ENCODE measurements around the gene TERT.

TERT gene

GRCh38 chr5:1246711-1247431 lies 48.0 kb downstream of the TERT start (continued):
- no peak for TF ChIP-seq ZNF677 (tag by site-specific recombination; IDR thresholded peaks at IDR 0.05)
- TF ChIP-seq ZNF404 (tag by site-specific recombination; IDR thresholded peaks at IDR 0.05): no peak
- no peak for TF ChIP-seq ZNF513 (tag by site-specific recombination; IDR thresholded peaks at IDR 0.05)
- no peak for TF ChIP-seq KLF7 (tag by site-specific recombination; IDR thresholded peaks at IDR 0.05; ENCODE audit: borderline replicate concordance)
- TF ChIP-seq, protein P1, sequence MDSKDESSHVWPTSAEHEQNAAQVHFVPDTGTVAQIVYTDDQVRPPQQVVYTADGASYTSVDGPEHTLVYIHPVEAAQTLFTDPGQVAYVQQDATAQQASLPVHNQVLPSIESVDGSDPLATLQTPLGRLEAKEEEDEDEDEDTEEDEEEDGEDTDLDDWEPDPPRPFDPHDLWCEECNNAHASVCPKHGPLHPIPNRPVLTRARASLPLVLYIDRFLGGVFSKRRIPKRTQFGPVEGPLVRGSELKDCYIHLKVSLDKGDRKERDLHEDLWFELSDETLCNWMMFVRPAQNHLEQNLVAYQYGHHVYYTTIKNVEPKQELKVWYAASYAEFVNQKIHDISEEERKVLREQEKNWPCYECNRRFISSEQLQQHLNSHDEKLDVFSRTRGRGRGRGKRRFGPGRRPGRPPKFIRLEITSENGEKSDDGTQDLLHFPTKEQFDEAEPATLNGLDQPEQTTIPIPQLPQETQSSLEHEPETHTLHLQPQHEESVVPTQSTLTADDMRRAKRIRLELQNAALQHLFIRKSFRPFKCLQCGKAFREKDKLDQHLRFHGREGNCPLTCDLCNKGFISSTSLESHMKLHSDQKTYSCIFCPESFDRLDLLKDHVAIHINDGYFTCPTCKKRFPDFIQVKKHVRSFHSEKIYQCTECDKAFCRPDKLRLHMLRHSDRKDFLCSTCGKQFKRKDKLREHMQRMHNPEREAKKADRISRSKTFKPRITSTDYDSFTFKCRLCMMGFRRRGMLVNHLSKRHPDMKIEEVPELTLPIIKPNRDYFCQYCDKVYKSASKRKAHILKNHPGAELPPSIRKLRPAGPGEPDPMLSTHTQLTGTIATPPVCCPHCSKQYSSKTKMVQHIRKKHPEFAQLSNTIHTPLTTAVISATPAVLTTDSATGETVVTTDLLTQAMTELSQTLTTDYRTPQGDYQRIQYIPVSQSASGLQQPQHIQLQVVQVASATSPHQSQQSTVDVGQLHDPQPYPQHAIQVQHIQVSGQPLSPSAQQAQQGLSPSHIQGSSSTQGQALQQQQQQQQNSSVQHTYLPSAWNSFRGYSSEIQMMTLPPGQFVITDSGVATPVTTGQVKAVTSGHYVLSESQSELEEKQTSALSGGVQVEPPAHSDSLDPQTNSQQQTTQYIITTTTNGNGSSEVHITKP (tag by site-specific recombination; IDR thresholded peaks at IDR 0.05): 0 out of 2 replicates have a peak, but pooled peaks have one; percentile 20
- TF ChIP-seq ZNF549 (tag by site-specific recombination; IDR thresholded peaks at IDR 0.05): no peak
- no peak for TF ChIP-seq ZNF529 (tag by site-specific recombination; IDR thresholded peaks at IDR 0.05; ENCODE audit: insufficient replicate concordance)
- no peak for TF ChIP-seq ZNF16 (tag by site-specific recombination; IDR thresholded peaks at IDR 0.05; ENCODE audit: low read depth)
- no peak for TF ChIP-seq ZNF202 (tag by site-specific recombination; IDR thresholded peaks at IDR 0.05; ENCODE audit: borderline replicate concordance)
- TF ChIP-seq WT1 (tag by site-specific recombination; IDR thresholded peaks at IDR 0.05): no peak
- TF ChIP-seq OSR2 (tag by site-specific recombination; IDR thresholded peaks at IDR 0.05): no peak
- peak; percentile 82 for TF ChIP-seq ZBTB48 (tag by site-specific recombination; IDR thresholded peaks at IDR 0.05)
- TF ChIP-seq ZBTB26 (tag by site-specific recombination; optimal IDR thresholded peaks at IDR 0.05): peak; percentile 46
- TF ChIP-seq TSHZ1 (tag by site-specific recombination; IDR thresholded peaks at IDR 0.05; ENCODE audit: borderline replicate concordance): no peak
- TF ChIP-seq ZNF555 (tag by site-specific recombination; conservative IDR thresholded peaks at IDR 0.05): no peak
- TF ChIP-seq ZNF544 (tag by site-specific recombination; IDR thresholded peaks at IDR 0.05): no peak
- TF ChIP-seq ZNF596 (tag by site-specific recombination; IDR thresholded peaks at IDR 0.05): no peak
- no peak for TF ChIP-seq ZNF391 (tag by site-specific recombination; IDR thresholded peaks at IDR 0.05; ENCODE audit: borderline replicate concordance, low read depth)
- TF ChIP-seq ZNF132 (tag by site-specific recombination; IDR thresholded peaks at IDR 0.05; ENCODE audit: borderline replicate concordance): no peak
- TF ChIP-seq, protein P2, sequence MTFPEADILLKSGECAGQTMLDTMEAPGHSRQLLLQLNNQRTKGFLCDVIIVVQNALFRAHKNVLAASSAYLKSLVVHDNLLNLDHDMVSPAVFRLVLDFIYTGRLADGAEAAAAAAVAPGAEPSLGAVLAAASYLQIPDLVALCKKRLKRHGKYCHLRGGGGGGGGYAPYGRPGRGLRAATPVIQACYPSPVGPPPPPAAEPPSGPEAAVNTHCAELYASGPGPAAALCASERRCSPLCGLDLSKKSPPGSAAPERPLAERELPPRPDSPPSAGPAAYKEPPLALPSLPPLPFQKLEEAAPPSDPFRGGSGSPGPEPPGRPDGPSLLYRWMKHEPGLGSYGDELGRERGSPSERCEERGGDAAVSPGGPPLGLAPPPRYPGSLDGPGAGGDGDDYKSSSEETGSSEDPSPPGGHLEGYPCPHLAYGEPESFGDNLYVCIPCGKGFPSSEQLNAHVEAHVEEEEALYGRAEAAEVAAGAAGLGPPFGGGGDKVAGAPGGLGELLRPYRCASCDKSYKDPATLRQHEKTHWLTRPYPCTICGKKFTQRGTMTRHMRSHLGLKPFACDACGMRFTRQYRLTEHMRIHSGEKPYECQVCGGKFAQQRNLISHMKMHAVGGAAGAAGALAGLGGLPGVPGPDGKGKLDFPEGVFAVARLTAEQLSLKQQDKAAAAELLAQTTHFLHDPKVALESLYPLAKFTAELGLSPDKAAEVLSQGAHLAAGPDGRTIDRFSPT (tag by site-specific recombination; IDR thresholded peaks at IDR 0.05): no peak
- TF ChIP-seq ZFP41 (tag by site-specific recombination; IDR thresholded peaks at IDR 0.05; ENCODE audit: borderline replicate concordance): no peak
- TF ChIP-seq IKZF3 (tag by site-specific recombination; IDR thresholded peaks at IDR 0.05): 0 out of 2 replicates have a peak, but pooled peaks have one; percentile 55
- TF ChIP-seq ZNF266 (tag by site-specific recombination; IDR thresholded peaks at IDR 0.05; ENCODE audit: low read depth): no peak
- TF ChIP-seq ZNF148 (tag by site-specific recombination; IDR thresholded peaks at IDR 0.05; ENCODE audit: borderline replicate concordance): no peak
